ENCODE measurements around the gene A2M. TPM values are rescaled to one million over a fixed set of nuclear protein-coding genes. Genes with fewer than 3 reads are reported as not detected.

The A2M gene
- total RNA-seq, 1 experiment from 2014 or later = not detected

DNA sequence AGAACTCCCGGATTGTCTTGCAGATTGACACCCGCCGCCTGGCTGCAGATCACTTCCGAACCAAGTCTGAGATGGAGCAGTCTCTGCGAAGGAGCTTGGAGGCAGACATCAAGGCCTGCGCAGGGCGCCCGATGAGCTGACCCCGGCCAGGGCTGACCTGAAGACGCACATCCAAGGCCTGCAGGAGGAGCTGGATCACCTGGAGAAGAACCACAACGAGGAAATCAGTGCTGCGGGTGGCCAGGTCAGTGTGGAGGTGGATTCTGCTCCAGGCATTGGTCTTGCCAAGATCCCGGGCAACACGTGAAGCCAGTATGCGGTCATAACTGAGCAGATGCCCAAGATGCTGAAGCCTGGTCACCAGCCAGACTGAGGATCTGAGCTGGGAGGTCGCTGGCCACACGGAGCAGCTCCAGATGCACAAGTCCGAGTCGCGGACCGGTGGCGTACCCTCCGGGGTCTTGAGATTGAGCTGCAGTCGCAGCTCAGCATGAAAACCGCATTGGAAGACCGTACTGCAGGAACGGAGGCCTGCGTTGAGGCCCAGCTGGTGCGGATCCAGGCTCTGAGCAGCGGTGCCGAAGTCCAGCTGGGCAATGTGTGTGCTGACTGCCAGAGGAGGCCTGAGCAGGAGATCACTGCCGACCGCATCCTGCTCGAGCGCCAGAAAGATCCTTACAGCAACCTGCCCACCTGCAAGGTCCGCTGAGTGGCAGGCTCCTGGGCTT lies 12.4 kb upstream of the A2M start:
- TF ChIP-seq, protein P1, sequence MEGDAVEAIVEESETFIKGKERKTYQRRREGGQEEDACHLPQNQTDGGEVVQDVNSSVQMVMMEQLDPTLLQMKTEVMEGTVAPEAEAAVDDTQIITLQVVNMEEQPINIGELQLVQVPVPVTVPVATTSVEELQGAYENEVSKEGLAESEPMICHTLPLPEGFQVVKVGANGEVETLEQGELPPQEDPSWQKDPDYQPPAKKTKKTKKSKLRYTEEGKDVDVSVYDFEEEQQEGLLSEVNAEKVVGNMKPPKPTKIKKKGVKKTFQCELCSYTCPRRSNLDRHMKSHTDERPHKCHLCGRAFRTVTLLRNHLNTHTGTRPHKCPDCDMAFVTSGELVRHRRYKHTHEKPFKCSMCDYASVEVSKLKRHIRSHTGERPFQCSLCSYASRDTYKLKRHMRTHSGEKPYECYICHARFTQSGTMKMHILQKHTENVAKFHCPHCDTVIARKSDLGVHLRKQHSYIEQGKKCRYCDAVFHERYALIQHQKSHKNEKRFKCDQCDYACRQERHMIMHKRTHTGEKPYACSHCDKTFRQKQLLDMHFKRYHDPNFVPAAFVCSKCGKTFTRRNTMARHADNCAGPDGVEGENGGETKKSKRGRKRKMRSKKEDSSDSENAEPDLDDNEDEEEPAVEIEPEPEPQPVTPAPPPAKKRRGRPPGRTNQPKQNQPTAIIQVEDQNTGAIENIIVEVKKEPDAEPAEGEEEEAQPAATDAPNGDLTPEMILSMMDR (conservative IDR thresholded peaks at IDR 0.05; ENCODE audit: low read depth, low read length) = no peak
- TF ChIP-seq EZH2 (IDR thresholded peaks at IDR 0.05; ENCODE audit: low read length, unreplicated experiment) (no peak), EZH2phosphoT487 (IDR thresholded peaks at IDR 0.05; ENCODE audit: borderline replicate concordance, low read length) (no peak)
- peaks cover 51% of the 10 kb centered on the region for H3K27me3 ChIP-seq (ENCODE audit: low read length)
- H3K27ac ChIP-seq (ENCODE audit: low read length) = no peak overlapping the region
- H3K79me2 ChIP-seq (ENCODE audit: low read length) = no peaks in the 10 kb centered on the region
- ATAC-seq = no peak
- ChIA-PET CTCF (no interaction called here), POLR2A (ENCODE audit: unreplicated experiment) (no interaction called here)
- H4K20me1 ChIP-seq (ENCODE audit: low read length) = no peaks in the 10 kb centered on the region
- H3K9ac ChIP-seq (ENCODE audit: low read length) = no peak overlapping the region
- no peak for DNase-seq
- no peak overlapping the region for H3K4me2 ChIP-seq (ENCODE audit: low read length)
- no peak overlapping the region for H2AFZ ChIP-seq (ENCODE audit: low read length)
- no peaks in the 10 kb centered on the region for H3F3A ChIP-seq (ENCODE audit: low read length, unreplicated experiment)
- no peaks in the 10 kb centered on the region for H3K4me1 ChIP-seq (ENCODE audit: insufficient read depth, low read length)
- no TSS peak for BruUV-seq (replicated peaks)
- intact Hi-C loops (cut with micrococcal nuclease) = no loop called here
- H3K36me3 ChIP-seq (ENCODE audit: low read depth, low read length) = no peaks in the 10 kb centered on the region
- H3K4me3 ChIP-seq (ENCODE audit: low read length) = no peak overlapping the region
- no peaks in the 10 kb centered on the region for H3K9me3 ChIP-seq (ENCODE audit: low read length)
- H3K9me2 ChIP-seq (replicated peaks; ENCODE audit: low read length) = no peaks in the 10 kb centered on the region

DNA sequence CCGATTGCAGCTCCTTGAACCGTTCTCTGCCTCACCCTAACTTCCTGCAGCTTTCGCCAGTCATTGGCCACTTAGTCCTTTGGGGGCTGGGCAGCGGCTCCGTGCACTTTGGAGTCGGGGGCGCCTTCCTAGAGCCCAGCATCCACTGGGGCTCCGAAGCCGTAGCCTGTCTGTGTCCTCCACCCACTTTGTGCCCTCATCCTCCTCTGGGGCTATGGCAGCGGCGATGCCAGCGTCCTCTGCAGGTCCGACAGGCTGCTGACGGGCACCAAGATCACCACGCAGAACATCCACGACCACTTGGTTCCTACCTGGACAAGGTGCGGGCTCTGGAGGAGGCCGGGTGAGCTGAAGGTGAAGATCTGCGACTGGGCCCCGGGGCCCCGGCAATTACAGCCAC lies 11.8 kb upstream of the A2M start:
- Histone ChIP-seq H3K4me1 (ENCODE audit: insufficient read depth, low read length) (no peaks in the 10 kb centered on the region), H3K27ac (ENCODE audit: low read length) (no peak overlapping the region), H2AFZ (ENCODE audit: low read length) (no peak overlapping the region), H3K4me3 (ENCODE audit: low read length) (no peak overlapping the region), H3K9ac (ENCODE audit: low read length) (no peak overlapping the region), H3K9me3 (ENCODE audit: low read length) (no peaks in the 10 kb centered on the region), H3F3A (ENCODE audit: low read length, unreplicated experiment) (no peaks in the 10 kb centered on the region), H3K9me2 (replicated peaks; ENCODE audit: low read length) (no peaks in the 10 kb centered on the region), H4K20me1 (ENCODE audit: low read length) (no peaks in the 10 kb centered on the region), H3K27me3 (ENCODE audit: low read length) (peaks cover 51% of the 10 kb centered on the region), H3K79me2 (ENCODE audit: low read length) (no peaks in the 10 kb centered on the region), H3K4me2 (ENCODE audit: low read length) (no peak overlapping the region), H3K36me3 (ENCODE audit: low read depth, low read length) (no peaks in the 10 kb centered on the region)
- no peak for TF ChIP-seq EZH2phosphoT487 (IDR thresholded peaks at IDR 0.05; ENCODE audit: borderline replicate concordance, low read length)
- TF ChIP-seq EZH2 (IDR thresholded peaks at IDR 0.05; ENCODE audit: low read length, unreplicated experiment) = no peak
- TF ChIP-seq, protein P1 (conservative IDR thresholded peaks at IDR 0.05; ENCODE audit: low read depth, low read length) = no peak
- intact Hi-C loops (cut with micrococcal nuclease) = no loop called here
- no TSS peak for BruUV-seq (replicated peaks)
- POLR2A ChIA-PET (ENCODE audit: unreplicated experiment) = no interaction called here
- no peak for ATAC-seq
- CTCF ChIA-PET = no interaction called here
- no peak for DNase-seq

DNA sequence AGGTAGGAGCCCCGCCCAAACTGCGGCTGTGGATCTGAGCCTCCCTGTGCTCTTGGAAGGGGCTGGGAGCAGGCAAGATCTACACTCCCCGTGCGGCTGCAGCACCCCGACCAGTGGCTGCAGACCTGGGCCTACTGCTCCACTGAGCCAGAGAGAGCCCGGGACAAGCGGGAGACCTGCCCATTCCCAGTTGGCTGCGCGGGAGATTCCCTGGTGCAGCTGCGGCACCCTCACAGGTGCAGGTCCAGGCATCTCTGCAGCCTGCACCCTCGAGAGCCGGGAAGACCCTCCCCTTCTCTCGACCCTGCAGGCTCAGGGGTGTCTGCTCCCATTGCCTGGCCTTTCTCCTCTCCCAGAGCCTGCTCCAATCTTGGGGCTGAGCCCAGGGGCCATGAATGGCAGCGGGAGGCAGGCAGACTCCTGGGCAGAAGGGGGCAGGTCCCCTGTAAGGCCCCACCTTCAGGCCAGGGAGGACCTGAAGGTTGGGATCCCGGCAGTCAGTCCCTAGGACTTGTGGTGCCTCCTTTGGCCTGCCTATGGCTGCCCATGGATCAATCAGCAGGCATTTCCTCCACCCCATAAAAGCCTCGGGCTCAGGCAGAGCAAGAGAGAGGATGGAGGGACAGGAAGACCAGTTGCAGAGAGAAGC lies 8.8 kb upstream of the A2M start:
- H4K20me1 ChIP-seq (ENCODE audit: low read length) = no peaks in the 10 kb centered on the region
- no peaks in the 10 kb centered on the region for H3K79me2 ChIP-seq (ENCODE audit: low read length)
- peaks cover 80% of the 10 kb centered on the region for H3K27me3 ChIP-seq (ENCODE audit: low read length)
- H2AFZ ChIP-seq (ENCODE audit: low read length) = no peak overlapping the region
- POLR2A ChIA-PET (ENCODE audit: unreplicated experiment) = no interaction called here
- no TSS peak for BruUV-seq (replicated peaks)
- no peak for TF ChIP-seq EZH2 (IDR thresholded peaks at IDR 0.05; ENCODE audit: low read length, unreplicated experiment)
- TF ChIP-seq EZH2phosphoT487 (IDR thresholded peaks at IDR 0.05; ENCODE audit: borderline replicate concordance, low read length) = no peak
- TF ChIP-seq, protein P1 (conservative IDR thresholded peaks at IDR 0.05; ENCODE audit: low read depth, low read length) = no peak
- no peaks in the 10 kb centered on the region for H3K36me3 ChIP-seq (ENCODE audit: low read depth, low read length)
- CTCF ChIA-PET = no interaction called here
- H3K9me2 ChIP-seq (replicated peaks; ENCODE audit: low read length) = no peaks in the 10 kb centered on the region
- no peak for DNase-seq
- no peak for ATAC-seq
- H3K9ac ChIP-seq (ENCODE audit: low read length) = no peak overlapping the region
- H3K4me2 ChIP-seq (ENCODE audit: low read length) = no peak overlapping the region
- H3K9me3 ChIP-seq (ENCODE audit: low read length) = no peaks in the 10 kb centered on the region
- no peak overlapping the region for H3K4me3 ChIP-seq (ENCODE audit: low read length)
- no peak overlapping the region for H3K27ac ChIP-seq (ENCODE audit: low read length)
- no peaks in the 10 kb centered on the region for H3K4me1 ChIP-seq (ENCODE audit: insufficient read depth, low read length)
- intact Hi-C loops (cut with micrococcal nuclease) = no loop called here
- H3F3A ChIP-seq (ENCODE audit: low read length, unreplicated experiment) = no peaks in the 10 kb centered on the region

All from PC-3 (cell line).